Activated CD8-positive, alpha-beta memory T cell treated with anti-CD3 and anti-CD28 coated beads for 4 hours (primary cell): ENCODE measurements around the gene A2M.

ENCODE experiments used
- DNase-seq, 2 donors: peaks; one replicate each; pipeline ENCODE4 v3.0.0-alpha.2; 2020; ENCODE audit warnings: low read depth in 2 of 2

The A2M gene

DNA sequence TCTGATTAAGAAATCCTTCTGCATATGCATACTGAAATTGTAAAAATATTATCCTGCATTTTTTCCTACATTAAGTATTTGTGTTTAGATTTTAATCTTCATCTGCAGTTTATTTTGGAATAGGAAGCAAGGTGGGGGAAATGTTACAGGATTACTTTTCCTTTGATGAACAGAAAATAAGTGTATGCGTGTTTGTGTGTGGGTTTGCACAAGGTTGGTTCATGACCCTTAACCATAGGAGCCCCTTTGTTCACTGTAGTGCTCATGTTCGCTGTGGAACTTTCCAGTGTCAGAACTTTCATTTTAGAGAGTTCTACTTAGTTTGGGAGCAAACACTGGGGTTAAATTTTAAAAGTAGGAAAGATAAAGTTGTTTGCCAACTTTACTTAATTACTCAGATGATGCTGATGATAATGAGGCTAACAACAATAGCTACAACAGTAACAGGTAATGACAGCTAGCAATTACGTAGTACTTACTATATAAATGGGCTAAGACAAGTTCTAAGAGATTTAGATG lies 6.4 kb upstream of the A2M start:
- no peak for DNase-seq

- no peak for DNase-seq
These were observed 4.9 kb upstream of the A2M start for GRCh38 chr12:9120487-9121184.

- DNase-seq, result no peak
These were observed 2.4 kb upstream of the A2M start for GRCh38 chr12:9118158-9118557.

GRCh38 chr12:9114946-9115345 lies 773 bp downstream of the A2M start:
- no peak for DNase-seq

GRCh38 chr12:9113987-9114309 lies 1.8 kb downstream of the A2M start:
- no peak for DNase-seq

GRCh38 chr12:9113296-9113986 lies 2.3 kb downstream of the A2M start:
- DNase-seq, result no peak

- no peak for DNase-seq
These were observed 3.5 kb downstream of the A2M start for GRCh38 chr12:9112076-9112853.

DNA sequence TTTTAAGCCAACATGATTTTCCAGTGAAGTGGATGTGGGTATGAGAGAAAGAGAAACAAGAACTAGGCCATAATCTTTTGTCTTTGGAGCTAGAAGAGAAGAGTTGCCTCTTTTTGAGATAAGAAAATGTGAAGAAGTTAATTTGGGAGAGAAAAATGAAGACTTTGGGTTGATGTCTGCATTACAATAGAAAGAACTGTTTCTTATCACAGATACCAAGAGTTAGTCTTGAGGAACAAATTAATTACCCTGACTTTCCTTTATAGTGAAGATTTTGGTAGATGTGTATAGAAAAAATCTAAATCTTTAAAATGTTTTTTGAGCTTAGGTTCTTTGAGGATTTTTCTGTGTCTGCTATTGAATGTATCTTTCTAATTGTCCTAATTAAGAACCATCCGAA lies 4.2 kb downstream of the A2M start:
- DNase-seq, result no peak

DNA sequence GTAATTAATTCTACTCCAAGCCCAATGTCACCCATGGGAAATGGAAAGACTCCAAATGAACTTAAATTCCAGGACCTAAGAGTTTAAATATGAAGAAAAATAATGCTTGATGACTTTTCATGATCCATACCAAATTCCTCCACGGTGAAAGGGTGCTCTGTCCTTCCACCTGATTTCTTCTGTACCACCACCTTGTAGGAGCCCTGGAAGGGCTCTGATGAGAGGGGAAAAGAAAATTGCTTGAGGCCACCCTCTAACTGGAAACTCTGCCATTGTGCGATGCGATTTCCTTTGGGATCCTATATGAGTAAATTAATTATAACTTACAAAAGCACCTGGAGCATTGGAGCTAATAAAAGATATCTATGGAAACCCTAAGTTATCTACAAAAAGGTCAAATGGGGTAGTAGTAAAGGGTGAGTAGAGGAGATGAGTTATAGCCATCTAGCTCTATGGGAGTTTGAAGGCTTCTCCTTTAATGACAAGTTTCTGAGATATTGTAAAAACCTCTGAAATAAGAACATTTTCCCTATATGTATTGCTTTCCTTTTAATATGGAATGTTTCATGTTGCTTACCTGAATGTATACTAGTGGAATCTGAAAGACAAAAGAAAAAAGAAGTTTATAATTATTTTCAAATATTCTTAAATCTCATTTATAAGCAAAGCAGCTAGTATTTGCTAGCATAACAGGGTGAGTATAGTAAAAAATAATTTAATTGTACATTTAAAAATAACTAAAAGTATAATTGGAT lies 5.8 kb downstream of the A2M start:
- DNase-seq, result no peak

- DNase-seq, result no peak
These were observed 6.6 kb downstream of the A2M start for GRCh38 chr12:9109213-9109522.

DNA sequence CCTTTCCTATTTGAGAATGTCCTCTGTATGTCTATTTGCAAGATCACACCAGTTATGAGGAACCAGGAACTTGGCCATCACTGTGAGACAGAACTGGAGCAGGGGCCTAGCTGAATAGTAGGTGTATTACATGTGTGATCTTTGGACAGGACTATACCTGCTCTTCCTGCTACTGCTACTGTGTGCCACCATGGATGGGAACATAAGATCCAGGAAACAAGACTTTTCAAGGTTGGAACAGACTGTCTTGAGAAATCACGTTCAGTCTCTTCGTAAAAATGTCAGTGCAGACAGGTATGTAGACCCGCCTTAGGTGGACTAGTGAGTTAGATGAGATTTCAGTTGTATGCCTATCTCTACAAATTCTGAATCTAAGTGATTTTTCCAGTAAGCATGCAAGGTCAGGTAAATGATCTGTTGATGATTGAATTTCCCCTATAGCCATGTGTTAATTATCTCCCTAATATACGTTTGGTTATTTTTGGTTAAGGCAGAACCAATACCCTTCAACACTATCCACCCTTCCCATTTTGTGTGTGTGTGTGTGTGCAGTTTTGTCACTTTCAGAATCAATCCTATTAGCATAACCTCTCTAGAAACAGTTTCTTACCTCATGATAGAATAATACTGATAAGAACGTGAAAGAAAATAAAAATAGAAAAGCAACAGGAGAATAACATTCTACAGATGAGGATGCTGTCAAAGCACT lies 7.1 kb downstream of the A2M start:
- no peak for DNase-seq

DNA sequence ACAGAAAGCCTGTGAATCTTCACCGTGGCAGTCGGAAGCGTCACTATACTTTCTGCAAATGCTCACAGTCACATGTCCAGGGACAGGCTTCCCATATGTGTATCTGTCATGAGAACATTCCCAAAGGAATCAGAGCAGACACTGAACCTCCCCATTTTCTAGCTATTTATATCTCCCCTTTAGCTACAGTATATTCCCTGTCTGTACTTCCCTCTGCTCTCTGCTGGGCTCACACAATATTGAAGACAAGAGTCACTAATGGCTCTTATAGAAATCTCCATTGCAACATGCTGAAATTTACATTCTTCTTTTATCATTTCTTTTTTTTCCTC lies 8.2 kb downstream of the A2M start:
- no peak for DNase-seq

DNA sequence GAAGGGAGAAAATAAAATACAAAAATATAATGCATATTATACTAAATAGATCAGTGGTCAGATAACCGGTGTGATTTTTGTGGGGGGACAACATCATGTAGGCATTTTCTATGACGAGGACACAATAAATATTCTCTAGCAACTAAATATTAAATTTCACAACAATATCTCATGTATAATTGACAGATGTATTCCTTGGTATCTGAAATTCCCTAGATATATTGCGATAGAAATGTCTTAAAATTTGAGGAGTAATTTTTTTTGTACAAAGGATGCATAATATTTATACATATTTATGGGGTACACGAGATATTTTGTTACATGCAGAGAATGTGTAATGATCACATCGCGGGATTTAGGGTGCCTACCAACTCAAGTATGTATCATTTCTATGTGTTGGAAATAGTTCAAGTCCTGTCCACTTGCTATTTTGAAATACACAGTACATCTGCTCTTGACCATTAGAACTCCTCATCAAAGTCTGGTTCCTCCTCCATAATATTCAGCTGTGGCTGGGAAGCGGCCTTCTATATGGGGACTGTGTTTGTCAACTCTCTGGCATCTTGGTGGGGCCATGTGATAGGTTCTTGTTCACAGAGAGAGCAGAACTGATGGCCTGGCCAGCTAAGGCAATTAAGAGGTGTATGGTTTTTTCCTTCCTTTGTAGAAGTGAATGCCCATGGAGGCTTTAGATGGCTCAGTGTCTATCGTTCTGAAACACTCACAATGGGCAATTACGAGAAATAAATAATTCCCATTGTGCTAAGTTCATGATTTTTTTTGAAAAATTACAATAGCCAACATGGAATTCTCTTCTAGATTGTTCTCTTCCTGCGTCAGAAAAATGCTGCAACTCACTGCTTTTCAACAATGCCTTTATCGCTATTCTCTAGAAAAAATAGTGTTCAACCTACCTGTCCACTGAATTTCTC lies 8.8 kb downstream of the A2M start:
- no peak for DNase-seq

GRCh38 chr12:9106067-9106466 lies 9.7 kb downstream of the A2M start:
- no peak for DNase-seq

- no peak for DNase-seq
These were observed 10.8 kb downstream of the A2M start for GRCh38 chr12:9104767-9105423.

GRCh38 chr12:9104087-9104486 lies 11.6 kb downstream of the A2M start:
- no peak for DNase-seq

DNA sequence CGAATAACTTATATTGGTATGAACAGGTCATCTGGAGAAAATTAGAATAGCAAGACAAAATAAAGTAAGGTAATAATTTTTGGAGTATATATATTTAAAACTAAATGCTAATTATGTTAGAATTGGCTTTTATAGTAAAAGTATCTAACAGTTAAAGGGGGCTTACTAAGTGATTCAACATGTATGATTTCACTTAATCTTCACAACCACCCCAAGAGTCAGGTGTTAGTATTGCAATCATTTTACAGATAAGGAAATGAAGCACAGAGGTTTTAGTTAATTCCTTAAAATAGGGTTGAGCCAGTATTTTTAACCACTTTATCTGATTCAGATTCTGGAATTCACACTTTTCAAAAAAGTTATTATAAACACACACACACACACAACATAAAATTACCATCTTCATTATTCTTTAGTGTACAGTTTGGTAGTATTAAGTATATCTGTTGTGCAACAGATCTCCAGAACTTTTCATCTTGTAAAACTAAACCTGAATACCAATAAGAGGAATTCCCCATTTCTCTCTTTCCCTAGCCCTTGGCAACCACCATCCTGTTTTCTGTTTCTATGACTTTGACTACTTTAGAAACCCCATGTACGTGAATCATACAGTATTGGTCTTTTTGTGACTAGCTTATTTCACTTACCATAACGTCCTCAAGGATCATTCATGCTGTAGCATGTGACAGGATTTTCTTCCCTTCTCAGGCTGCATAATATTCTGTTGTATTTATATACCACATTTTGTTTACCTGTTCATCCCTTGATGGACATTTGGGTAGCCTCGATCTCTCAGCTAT lies 12.5 kb downstream of the A2M start:
- DNase-seq, result no peak

DNA sequence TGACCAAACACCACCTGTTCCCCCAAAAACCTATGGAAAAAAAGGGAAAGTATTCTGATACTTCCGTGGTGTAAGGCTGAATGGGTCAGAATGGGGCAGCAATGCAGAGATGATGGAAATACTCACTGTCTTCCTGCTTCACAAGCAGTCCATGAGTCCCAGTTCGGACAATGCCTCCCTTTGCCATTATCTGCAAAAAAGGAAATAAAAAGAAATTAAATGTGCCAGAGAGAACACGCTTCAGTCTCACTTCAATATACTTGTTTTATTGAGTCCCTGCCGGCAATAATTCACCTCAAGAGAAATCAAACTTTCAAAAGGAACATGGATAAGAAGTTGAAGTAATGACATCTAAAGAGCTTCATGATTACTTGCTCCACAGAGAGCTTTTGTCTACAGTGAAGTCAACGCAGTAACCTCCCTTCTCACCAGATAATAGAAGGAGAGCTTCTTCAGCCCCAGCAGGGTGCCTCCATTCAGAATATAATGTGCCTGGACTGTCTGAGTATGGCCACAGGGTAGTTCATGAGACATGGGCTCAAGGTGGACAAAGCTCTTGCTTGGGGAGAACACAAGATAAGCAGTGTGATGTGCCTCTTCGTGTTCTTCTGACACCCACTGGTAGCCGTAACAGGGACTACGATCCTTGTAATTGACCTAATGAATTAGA lies 14.6 kb downstream of the A2M start:
- no peak for DNase-seq
